RKO (cell line): ENCODE results near the gene AFMID.

Experiments used
- DNase-seq: peaks from one replicate; pipeline ENCODE4 v3.0.0-alpha.2; 2016; ENCODE audit warnings: low spot score

AFMID gene

GRCh38 chr17:78255029-78255656 is 68.0 kb downstream of the AFMID start:
- DNase-seq, result no peak

GRCh38 chr17:78255953-78256706 is 69.0 kb downstream of the AFMID start:
- no peak for DNase-seq

- DNase-seq, result no peak
Measured at GRCh38 chr17:78256707-78257591, 69.8 kb downstream of the AFMID start.
